Kidney capillary endothelial cell (primary cell): Measurements from ENCODE around the gene STUB1.

Source experiments
- DNase-seq: peaks from one replicate; pipeline ENCODE4 v3.0.0-alpha.2; 2018; ENCODE audit warnings: low spot score

STUB1 gene

GRCh38 chr16:725463-726187 lies 45.4 kb downstream of the STUB1 start:
- DNase-seq, result no peak

GRCh38 chr16:726188-726437 lies 45.9 kb downstream of the STUB1 start:
- DNase-seq, result no peak

- DNase-seq, result no peak
Observed at GRCh38 chr16:726438-727290, 46.5 kb downstream of the STUB1 start, which contains the start of the genes CCDC78 and HAGHL. TSS of gene CCDC78 (minus strand) at chr16:726443. CDS start at chr16:726367, 76 bp downstream. TSS of gene HAGHL (plus strand) at chr16:727106. CDS start at chr16:727510, 404 bp downstream.

- no peak for DNase-seq
Observed at GRCh38 chr16:727291-727977, 47.2 kb downstream of the STUB1 start.

GRCh38 chr16:728131-728889 lies 48.1 kb downstream of the STUB1 start:
- DNase-seq, result peak; percentile 62

- no peak for DNase-seq
Observed at GRCh38 chr16:728890-729744, 48.9 kb downstream of the STUB1 start.

- no peak for DNase-seq
Observed at GRCh38 chr16:729768-730665, 49.8 kb downstream of the STUB1 start.

- DNase-seq, result no peak
Observed at GRCh38 chr16:730666-731509, 50.7 kb downstream of the STUB1 start.

GRCh38 chr16:732332-732731 lies 52.1 kb downstream of the STUB1 start:
- DNase-seq, result no peak
